Stimulated activated CD8-positive, alpha-beta memory T cell treated with anti-CD3 and anti-CD28 coated beads, Interleukin-7, amount 100 ng/mL, for 48 hours (primary cell): ENCODE data around the gene MARCHF6.
"Not testable (repeated sequence)": the region's sequence is repeated elsewhere in the genome, so short reads cannot be mapped to it uniquely, and the experiment has no call there.

ENCODE experiments used
- DNase-seq, 2 donors: peaks; one replicate each; pipeline ENCODE4 v3.0.0-alpha.2; 2020; ENCODE audit warnings: low read depth in 1 of 2; ENCODE audit errors: extremely low read depth in 1 of 2

Gene MARCHF6

DNA sequence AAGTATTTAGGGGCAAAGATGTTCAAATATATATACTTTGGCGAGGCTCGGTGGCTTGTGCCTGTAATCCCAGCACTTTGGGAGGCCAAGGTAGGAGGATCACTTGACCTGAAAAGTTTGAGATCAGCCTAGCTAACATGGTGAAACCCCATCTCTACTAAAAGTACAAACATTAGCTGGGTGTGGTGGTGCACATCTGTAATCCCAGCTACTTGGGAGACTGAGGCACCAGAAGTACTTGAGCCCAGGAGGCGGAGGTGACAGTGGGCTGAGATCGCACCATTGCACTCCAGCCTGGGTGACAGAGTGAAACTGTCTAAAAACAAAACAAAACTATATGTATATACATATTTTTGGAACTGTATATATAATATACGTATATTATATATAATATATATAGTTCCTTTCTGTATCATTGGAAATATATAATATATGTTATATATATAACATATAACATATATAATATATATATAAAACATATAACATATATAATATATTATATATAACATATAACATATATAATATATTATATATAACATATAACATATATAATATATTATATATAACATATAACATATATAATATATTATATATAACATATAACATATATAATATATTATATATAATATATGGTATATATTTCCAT, 8.9 kb upstream of the MARCHF6 start:
- not testable (repeated sequence) for DNase-seq

DNA sequence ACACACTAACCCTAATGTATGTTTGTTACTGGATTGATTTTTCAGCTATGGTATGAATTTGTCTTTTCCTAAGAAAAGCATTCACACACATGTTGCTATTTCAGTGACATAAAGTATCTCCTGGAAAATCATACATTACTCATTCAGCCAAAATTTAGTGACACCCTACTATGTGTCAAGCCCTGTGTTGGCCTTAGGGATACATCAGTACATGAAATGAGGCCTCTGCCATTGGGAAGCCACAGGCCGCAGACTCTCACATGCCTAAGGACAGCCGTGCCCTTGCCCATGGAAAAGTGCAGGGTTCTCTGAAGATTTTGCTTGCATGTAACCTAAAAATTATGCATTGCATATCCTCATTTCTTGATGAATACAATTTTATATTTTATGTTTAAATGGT, 5.2 kb upstream of the MARCHF6 start:
- DNase-seq, result no peak

DNA sequence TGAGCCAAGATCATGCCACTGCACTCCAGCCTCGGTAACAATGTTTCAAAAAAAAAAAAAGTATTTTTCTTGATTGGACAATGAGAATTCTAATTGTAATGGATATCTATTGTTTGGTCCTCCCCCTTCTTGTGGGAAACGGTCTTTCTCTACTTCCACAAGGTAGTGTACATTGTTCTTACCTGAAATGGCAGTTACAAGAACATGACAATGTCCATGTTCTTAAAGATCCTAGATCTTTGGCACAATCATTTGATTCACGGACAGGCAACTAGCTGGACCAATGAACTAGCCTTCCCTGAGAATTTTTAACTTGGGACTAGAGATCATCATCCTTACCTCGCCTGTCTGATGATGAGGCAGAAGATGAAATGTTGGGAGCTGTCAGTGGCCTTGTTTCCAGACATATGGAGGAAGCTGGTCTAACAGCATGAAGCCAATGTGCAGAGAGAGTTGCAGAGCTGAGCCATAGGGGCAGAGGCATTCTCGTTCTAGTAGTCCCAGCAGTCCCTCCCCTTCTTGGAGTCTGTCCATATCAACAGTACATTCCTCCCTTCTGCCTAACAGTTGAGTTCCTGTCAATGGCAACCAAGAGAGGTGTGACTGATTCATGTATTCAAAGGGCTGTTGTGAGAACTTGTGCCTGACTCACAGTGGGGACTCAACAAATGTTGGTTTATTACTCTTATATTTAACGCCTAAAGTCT, 2.1 kb upstream of the MARCHF6 start:
- DNase-seq, result no peak

DNA sequence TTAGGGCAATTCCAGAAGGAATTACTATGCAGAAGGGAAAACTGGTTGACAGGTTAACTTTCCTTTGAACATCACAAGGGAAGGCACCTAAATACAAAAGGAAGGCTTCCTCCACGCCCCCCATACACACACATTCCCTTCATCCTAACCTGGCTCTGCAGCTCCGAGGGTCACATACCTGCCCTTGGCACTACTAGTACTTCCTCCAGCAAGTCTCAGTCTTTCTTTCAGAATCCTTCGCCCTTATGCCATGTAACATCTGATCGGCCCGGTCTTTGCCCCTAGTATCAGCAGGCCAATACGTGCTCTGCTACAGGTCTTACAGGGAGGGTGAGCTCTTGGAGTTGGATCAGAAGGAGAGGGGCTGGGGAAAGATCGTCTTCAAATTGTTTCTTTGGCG, 1.6 kb upstream of the MARCHF6 start:
- no peak for DNase-seq

DNA sequence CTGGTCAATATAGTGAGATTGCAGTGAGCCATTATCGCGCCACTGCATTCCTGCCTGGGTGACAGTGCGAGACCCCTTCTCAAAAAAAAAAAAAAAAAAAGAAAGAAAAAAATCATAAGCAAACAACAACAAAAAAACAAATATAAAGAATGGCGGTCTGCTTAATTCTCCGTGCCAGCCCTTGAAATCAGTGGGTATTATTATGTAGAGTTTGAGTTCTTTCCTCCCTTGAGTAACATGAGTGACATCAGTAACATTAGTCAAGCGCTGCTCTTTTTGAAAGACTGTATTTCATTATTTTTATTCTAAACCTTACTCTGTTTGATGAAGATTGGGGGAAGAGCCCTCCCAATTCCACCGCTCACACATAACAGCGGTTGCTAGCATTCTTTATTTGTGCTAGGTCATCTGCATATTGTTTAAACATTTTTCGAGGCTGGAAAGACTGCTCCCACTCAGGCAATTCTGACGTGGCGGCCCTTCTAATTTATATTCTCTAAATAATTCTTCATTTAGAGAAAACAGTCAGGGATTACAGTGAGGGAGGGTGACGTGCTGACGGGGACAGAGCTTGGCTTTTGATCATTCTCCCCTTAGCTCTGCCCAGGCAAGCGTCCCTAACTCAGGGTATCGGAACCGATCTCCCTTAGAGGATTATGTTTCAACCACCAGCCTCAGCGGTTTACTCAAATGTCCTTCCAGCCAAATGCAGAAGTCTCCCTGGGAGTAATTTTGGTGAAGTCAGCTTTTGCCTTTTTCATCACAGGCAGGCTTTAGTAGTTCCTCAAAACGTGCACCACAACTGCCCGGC, 860 bp upstream of the MARCHF6 start:
- DNase-seq, result no peak

DNA sequence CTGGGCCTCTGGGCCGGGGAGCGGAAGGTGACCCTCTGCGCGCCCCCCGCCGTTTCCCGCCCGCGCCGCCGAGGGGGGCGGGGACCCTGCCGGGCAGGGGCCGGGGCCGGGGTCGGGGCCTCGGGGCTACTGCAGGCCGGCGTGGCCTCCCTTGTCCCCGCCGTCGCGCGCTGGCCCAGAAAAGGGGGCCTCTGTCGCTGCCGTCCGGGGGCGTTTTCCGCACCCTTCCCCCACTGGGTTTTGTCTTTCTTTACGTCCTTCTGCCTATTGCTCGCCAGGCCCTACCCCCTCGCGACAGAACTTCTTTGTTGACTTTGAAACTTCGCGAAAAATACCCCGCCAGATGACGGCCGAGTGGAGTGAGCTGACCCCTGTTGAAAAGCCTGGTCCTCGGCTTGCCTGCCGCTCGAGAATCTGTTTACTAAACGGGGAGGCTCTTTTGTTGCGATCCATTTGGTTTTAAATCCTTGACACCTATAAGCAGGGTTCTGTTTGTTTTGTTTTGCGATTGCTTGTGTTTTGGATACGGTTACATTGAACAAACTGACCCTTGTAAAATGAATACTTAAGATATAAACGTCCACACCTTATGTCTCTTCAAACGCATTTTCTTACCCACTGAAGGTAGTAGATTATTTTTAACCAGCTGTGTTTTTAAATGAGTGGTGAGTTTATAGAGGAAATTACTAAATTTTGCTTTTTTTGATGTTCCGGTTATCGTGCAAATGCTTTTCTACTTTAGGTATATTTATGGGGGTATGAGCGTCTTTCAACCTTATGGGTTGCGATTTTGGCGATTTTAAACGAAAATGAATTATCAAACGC, 765 bp downstream of the MARCHF6 start:
- no peak for DNase-seq

DNA sequence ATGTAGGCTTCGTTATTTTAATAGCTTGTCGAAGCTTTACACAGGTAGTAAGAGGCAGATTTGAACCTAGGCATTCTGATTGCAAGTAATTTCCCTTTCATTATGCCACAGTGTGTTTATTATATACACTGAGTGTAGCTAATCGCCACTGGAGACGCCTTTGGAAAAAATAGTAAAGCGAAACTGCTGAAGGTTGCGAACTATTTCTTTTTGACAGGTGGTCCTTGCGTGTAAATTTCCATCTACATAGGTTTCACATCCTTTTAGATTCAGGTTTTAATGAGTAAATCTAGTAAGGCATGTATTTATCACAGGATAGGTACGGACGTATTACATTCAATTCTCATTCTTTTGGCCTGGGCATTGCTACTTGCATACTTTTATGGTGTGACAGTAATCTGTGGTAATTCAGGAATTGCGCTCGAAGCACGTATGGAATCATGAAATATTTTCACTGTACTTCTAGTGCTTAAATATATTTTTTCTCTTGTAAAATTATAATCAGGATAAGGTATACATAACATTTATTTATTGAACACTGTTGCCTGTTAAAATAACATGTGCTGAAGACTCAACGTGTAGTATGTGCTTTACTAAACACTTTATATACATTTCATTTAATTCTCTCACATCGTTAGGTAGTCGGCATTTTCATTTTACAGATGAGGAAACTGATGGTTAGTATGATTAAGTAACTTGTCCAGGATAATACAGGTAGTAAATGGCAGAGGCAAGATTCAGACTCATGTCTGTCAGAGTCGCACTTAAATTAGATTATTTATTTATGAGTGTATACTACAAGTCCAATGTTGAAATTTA, 1.8 kb downstream of the MARCHF6 start:
- no peak for DNase-seq

DNA sequence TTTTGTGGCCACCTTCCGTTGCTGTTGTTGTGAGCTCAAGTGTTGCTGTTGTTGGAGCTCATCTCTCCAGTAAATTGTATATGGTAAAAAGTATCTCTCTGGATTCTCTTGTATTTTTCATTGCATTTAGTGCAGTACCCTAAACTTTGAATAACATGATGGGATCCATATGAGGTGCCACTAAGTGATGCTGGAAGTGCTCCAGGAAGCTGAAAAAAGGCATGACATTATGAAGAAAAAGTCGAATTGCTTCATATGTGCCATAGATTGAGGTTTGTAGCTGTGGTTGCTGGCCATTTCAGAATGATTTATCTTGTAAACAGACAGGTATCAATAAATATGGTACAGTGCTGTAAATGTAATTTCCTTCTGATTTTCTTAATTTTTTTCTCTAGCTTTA, 5.5 kb downstream of the MARCHF6 start:
- DNase-seq, result no peak

DNA sequence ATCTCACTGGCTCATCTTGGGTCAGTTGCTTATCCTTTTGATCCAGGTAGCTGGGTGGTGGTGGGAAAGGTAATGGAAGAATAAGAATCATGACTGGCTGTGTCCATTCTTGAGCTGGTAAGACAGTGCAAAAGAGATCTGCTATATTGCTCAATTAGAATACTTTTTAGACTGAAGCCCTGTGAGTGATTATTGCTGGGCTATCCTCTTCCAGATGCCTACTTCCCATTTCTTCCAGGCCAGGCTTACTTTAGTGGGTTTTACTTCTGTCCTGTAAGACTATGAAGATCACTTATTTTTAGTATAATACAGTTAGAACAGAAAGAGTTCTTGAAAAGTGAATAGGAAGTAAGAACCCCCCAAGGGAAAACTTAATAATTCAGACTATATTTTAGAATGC, 7.2 kb downstream of the MARCHF6 start:
- DNase-seq, result no peak

DNA sequence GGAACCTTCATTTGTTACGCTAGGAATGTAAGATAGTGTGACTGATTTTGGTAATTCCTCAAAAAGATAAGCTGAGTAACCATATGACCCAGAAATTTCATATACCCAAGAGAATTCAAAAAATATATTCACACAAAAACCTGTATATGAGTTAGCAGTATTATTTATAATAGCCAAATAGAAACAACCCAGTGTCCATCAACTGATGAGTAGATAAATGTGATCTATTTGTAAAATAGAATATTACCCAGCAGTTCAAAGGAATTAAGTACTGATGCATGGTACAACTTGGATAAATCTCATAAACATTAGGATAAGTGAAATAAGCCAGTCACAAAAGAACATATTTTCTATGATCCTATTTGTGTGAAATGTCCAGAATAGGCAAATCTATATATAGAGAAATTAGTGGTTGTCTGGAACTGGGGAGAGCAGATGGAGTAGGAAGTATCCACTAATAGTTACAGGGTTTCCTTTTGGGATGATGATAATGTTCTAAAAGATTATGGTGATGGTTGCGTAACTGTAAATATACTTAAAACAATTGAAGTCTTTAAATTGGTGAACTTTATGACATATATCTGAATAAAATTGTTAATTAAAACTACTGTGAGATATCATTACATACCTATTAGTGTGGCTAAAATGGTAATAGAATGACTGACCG, 10.2 kb downstream of the MARCHF6 start:
- no peak for DNase-seq

DNA sequence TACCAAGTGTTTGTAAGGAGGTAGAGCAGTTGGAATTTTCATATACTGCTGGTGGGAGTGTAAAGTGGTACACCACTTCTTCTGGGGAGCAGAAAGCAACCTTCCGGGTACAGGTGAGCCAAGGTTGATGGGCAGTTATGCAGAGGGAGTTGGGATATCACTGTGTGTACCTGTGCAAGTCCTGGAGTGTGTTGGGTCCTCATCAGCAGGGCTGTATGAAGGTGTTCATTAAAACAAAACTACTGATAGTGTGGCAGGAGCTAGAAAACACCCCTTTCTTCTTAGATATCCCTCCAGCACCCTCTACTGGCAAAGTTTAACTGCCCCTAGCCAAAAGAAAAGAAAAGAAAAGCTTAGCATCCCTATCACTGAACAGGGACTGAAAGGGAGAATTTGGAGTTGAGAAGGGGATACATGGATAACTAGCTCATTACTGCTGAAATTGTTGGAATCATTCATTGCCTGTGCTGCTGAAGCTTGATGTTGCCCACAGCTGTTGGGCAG, 10.7 kb downstream of the MARCHF6 start:
- DNase-seq, result no peak

DNA sequence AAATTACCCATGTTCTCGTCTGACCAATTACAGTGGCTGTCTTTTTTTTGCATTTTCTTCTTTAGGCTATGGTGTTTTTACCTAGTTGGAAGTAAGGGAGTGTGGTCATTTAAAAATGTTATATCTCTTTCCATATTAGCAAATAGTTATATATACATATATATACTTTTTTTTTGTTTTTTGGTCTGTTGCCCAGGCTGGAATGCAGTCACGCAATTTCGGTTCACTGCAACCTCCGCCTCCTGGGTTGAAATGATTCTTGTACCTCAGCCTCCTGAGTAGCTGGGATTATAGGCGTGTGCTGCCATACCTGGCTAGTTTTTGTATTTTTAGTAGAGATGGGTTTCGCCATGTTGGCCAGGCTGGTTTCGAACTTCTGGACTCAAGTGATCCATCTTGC, 12.3 kb downstream of the MARCHF6 start:
- DNase-seq, result no peak

DNA sequence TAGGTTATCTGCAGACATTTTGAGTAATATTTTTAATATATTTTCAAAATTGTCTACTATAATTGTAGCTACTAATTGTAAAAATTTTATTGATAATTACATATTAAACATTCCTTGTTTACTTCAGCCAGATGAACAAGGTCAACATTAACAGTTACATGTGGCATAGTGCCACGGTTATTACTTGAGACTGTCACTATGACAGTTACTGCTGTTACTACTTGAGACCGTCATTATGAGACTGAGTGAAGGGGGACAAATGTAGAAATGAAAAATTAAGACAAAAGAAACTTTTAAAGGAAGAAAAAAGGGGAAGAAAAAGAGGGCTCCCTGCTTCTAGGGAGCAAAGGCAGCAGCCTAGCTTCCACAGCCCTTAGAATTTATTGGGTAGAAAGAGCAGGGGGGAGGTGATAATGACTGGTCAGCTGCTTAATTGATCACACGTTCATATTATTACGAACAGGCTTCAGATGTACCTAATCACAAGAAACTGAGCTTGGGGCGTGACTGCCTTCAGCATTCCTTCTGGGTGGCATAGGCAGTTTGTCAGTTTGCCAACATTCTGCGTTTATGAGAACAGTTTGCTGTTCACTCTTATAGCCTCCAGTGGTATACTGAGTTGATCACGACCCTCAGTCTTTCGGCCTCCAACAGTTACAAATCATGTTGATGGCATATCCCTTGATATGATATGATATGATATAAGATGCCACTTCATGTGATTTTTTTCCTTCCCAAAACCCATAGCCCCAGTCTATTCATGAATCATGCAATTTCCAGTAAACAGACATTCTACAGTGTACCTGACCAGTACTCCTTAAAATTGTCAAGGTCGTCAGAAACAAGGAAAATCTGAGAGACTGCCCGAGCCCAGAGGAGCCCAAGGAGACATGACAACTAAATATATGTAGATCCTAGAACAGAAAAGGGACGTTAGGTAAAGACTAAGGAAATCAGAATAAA, 13.1 kb downstream of the MARCHF6 start:
- no peak for DNase-seq

DNA sequence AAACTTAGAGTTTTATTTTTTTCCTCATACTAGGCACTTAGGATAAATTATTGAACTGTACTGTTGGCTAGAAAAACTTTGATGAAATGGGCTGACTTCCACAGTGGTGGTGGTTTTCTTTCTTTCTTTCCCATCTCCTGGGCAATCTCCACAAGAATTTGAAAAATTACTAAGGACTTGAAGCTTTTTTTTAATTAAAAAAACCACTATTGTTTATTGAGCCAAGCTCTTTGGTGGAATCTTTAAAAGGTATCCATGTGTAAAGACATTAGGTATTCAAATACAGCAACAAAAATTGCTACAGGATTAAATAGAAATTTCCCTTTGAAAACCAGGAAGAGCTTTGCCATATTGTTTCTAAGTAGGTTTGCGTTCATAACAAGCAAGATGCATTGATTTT, 14.1 kb downstream of the MARCHF6 start:
- no peak for DNase-seq

DNA sequence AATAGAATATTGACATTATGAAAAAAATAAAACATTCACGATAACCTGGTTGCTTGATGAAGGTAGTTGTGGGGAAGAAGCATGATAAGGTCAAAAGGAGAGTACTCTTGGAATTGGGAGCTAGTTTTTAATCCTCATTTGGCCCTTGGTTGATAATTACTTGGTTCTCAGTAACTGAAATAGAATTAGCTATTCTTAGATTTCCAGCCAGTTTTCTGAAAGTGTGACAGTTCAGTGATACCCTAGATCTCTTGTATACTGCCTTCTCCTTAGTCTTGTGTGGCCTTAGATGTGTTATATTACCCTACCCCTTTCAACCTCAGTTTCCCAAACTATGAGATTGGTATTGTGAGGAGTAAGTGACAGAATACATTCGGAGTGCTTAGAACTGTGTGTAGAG, 17.4 kb downstream of the MARCHF6 start:
- no peak for DNase-seq

DNA sequence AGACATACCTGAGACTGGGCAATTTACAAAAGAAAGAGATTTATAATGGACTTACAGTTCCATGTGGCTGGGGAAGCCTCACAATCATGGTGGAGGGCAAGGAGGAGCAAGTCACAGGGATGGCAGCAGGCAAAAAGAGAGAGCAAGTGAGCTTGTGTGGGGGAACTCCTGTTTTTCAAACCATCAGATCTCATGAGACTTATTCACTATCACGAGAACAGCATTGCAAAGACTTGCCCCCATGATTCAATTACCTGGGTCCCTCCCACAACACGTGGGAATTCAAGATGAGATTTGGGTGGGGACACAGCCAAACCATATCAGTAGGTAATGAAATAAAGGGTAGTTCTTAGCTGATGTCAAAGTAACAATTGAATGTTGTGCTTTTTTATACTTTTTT, 17.9 kb downstream of the MARCHF6 start:
- DNase-seq, result not testable (repeated sequence)

DNA sequence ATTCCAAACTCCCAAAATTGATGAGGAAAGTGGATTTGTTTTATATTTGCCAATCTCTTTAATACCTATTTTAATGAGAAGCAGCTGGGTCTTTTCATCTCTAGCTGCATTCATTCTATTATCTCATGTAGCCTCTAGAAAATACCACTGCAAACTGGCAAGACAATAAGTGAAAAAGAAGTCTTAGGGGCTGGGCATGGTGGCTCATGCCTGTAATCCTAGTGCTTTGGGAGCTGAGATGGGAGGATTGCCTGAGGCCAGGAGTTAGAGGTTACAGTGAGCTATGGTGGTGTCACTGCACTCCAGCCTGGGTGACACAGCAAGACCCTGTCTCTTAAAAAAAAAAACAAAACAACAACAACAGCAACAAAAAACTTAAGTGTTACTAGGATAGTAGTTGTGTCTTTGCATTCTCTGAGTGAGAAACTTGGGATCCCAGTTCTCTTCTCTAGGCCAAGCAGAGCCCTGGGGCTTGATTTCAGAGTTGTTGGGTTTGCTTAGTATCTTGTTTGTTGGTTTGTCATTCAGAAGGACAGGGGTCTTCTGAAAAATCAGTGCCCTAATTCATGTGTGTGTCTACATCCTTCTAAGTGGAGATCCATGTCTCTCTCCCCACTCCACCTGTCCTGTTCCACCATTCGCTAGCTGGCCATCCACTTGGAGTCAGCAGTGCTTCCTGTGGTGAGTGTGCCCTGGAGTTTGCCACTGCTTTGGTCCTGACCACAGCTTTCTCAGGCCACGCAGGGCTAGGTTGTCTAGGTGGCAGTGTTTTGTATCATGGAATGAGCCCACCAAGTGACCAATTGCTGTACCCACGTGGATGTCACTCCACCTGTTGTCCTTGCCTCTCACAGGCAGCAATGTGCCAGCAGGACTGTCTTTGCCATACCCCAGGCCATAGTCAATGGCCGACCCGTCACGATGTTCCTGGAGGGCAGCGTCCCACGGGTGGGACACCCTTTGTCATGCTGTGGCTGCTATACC, 19.5 kb downstream of the MARCHF6 start:
- DNase-seq, result no peak
